Sciatic nerve (tissue), 2 donors: ENCODE measurements around the gene RAD51AP1. TPM values are rescaled to one million over a fixed set of nuclear protein-coding genes. Genes with fewer than 3 reads are reported as not detected.

ENCODE experiments used
- ATAC-seq: fragments of 200-7000 bp; cut with Tn5 transposase; one replicate; pipeline ENCODE4 v1.9.1; 2020; ENCODE audit warnings: mild to moderate bottlenecking, moderate library complexity
- DNase-seq: peaks from one replicate; pipeline ENCODE4 v3.0.0-alpha.2; 2020; ENCODE audit warnings: low spot score
- intact Hi-C: fragments of 100-400 bp; cut with DNase I; formaldehyde crosslinking; loops from one replicate; pipeline ENCODE4 v1.14.2; 2022
- total RNA-seq: library from RNA; stranded (reverse); fragmentation: NEBNext Ultra II Directional; extraction: Animal tissue kit (Norgen Biotek cat#: 25700); gene quantifications from one replicate; pipeline ENCODE4 v1.2.1, GENCODE V29; 2021
- donor health status: DM: no; HTN: no; CAD: no.
- donor health status: DM: no; HTN: no; CAD: no.

RAD51AP1 gene
- total RNA-seq, 1 donor from 2014 or later, result 1.4 TPM

DNA sequence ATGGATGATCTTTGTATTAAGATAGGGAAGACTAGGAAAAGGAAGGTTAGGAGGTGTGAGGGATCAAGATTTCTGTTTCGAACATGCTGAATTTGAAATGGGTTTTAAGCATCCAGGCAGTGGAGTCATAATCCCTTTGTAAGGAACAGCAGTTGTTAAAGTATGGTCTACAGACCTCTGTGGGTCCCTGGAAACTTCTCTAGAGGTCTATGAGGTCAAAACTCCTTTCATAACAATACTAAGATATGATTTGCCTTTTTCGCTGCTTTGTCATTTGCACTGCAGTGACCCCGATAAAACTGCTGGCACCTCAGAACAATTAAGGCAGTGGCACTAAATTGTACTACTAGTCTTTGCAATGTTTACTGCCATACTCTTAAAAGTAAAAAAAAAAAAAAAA, 1.5 kb downstream of the RAD51AP1 start:
- ATAC-seq (no peak), DNase-seq (no peak)
- intact Hi-C loops, result no loop called here

GRCh38 chr12:4540638-4541037, 1.9 kb downstream of the RAD51AP1 start:
- no peak for DNase-seq
- no peak for ATAC-seq
- intact Hi-C loops, result no loop called here

DNA sequence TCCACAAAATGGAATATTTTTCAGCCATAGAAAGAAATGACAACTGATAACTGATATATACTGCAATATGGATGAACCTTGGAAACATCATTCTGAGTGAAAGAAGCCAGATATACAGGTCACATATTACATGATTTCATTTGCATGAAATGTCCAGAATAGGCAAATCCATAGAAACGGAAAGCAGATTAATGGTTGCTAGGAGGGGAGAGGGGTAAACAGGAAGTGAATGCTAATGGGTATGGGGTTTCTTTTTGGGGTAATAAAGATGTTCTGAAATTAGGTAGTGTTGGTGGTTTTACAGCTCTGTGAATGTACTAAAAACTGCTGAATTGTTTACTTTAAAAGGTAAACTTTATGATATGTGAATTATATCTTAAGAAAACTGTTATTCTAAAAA, 6.5 kb downstream of the RAD51AP1 start:
- ATAC-seq (no peak), DNase-seq (no peak)
- intact Hi-C loops, result no loop called here

- DNase-seq, result no peak
- no peak for ATAC-seq
- intact Hi-C loops, result no loop called here
Measured at GRCh38 chr12:4552191-4552590, 13.5 kb downstream of the RAD51AP1 start.

GRCh38 chr12:4553943-4554342, 15.3 kb downstream of the RAD51AP1 start:
- ATAC-seq (no peak), DNase-seq (no peak)
- intact Hi-C loops, result no loop called here

GRCh38 chr12:4555804-4556203, 17.1 kb downstream of the RAD51AP1 start:
- ATAC-seq (no peak), DNase-seq (no peak)
- intact Hi-C loops, result no loop called here

DNA sequence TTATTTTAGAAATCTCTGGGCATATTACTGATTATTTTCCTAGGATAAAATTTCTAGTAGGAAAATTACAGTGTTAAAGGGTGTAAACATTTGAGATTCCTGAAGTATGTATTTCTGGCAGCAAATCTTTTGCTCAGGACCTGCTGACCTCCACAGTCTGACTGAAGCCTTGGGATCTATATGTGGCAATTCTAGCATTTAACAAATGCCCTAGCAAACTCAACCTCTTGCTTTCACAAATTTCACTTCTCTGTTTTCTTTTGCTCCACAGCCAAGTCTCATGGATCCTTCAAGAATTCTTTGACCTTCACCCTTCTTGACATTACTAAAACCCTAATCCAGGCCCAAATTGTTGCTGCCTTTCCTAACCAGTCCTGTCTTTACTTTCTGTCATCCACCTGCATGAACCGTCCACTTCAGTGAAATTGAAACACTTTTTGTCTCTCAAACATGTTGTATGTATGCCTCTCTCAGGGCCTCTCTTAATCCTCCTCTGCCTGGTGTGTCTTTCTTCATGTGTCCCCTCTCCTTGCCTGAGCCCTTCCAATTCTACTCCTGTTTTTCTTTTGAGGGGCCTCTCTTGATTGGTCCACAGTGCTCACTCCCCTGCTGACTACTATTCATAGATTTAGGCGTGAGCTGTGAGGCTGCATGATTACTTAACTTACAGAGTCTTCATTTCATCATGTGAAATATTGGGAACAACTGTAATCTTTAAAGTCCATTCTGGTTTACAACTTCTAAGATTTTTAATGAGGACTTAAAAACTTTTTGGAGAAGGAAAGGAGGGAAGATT, 18.2 kb downstream of the RAD51AP1 start:
- no peak for ATAC-seq
- intact Hi-C loops, result no loop called here
- no peak for DNase-seq

DNA sequence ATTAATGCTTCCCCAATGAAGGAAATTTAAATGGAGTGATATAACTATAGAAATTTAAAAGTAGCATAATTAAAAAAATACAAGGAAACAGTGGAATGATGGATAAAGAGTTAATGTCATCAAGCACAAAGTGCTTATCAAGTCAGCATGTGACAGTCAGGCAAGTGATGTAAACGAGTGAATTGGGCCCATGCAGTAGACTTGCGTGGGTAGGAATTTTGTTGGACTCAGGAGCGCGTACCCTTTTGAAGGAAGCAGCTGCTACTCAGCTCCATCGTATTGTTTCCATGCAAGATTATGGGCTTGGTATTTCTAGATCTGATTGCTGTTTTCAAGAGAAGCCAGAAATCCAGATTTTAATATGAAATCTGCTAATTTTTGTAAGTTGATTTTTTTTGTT, 18.9 kb downstream of the RAD51AP1 start:
- ATAC-seq (no peak), DNase-seq (no peak)
- intact Hi-C loops, result no loop called here

DNA sequence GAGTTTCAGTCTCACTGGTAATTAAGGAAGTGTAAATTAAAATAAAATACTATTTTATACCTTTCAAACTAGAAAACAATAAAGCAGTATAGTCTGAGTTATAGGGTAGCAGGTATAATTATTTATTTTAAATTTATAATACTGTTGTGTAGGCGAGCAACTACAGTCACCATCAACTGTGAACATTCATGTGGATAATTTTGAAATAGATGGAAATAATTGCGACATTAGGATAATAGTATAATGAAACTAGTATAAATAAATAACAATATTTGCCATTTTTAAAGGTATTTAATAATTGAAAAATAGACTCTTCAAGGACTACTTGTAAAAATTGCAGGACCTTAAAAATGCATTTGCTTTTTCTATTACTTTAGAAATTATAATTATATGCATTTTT, 19.5 kb downstream of the RAD51AP1 start:
- ATAC-seq (no peak), DNase-seq (no peak)
- intact Hi-C loops, result no loop called here

- peak; percentile 91 for DNase-seq
- intact Hi-C loops, result no loop called here
- ATAC-seq, result peak; percentile 98
Measured at GRCh38 chr12:4562034-4562657, 23.5 kb downstream of the RAD51AP1 start, which contains the start of gene DYRK4. DYRK4 (plus strand) TSS chr12:4562208; CDS start chr12:4562246, 38 bp downstream.

DNA sequence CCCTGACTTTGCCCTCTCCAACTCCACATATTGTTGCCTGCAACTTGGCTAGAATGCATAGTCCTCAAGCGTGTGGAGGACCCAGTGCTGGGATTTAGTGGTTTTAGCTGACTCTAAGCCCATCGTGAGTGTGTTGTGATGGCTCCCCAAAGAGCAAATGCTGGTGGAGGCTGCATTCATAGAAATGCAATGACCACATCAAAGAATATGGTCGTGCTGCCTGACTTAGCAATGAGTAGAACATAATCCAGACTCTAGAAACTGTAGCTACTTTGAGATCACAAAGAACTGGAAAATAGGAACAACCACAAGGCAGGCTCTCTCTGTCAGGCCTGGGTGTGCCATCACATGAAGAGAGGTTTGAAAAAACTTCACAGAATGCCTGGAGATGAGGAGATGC, 24.6 kb downstream of the RAD51AP1 start:
- ATAC-seq (no peak), DNase-seq (no peak)
- intact Hi-C loops, result no loop called here

- DNase-seq (no peak), ATAC-seq (no peak)
- intact Hi-C loops, result no loop called here
Measured at GRCh38 chr12:4564818-4565217, 26.1 kb downstream of the RAD51AP1 start.

DNA sequence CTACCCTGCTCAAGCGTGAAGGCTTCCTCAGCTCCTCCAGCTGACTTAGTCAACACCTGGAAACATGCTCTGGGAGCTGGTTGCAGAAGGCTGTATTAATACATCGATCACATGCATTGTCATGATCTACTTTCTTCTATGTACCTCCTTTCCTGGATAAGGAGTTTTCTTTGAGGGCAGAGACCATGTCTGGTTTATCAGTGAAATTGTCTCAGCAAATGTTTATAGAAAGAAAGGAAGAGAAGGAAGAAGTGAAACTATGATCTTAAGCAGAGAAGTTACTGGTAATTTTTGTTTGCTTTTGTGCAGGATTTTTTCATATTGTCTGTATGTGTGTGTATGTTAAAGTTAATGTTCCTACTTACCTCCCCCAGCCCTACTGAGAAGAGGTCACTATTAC, 27.8 kb downstream of the RAD51AP1 start:
- ATAC-seq, result no peak
- no peak for DNase-seq
- intact Hi-C loops, result no loop called here

DNA sequence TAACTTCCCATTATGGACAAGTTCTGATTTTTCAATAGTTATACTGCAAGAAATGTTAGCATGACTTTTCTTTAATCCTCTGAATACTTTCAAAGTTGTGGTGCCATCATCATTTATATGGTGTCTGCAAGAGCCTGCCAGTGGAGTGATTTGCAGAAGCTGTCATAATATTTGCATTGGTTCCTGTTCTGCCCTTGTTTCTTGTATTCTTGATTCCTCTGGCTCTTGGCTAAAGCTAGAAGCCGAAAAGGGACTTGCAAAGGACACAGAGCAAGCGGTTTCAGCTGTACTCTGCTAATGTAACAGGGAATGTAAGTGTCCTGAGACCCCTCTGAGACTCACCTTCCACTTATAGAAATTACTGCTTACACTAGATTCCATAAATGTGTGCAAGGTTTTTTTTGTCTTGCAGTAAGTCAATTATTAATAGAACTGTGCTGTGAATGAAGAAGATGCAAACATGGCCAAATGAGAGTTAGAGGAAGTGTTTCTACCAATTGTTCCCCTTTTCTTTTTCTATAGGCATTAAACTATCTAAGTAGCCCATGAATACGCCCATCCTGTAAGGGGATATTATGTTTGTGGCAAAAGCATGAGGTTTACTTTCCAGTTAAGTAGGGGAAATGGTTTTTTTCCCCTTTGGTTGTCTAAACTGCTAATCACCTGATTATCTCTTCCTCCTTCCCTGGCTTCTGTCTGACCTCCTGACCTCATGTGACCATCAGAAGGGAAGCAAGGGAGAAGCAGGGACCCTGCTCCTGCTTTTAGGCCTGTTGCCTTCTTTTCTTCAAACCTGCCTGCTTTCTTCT, 28.6 kb downstream of the RAD51AP1 start:
- no peak for DNase-seq
- ATAC-seq, result peak; percentile 64
- intact Hi-C loops, result no loop called here

GRCh38 chr12:4569261-4569660, 30.6 kb downstream of the RAD51AP1 start:
- no peak for DNase-seq
- ATAC-seq, result no peak
- intact Hi-C loops, result no loop called here

DNA sequence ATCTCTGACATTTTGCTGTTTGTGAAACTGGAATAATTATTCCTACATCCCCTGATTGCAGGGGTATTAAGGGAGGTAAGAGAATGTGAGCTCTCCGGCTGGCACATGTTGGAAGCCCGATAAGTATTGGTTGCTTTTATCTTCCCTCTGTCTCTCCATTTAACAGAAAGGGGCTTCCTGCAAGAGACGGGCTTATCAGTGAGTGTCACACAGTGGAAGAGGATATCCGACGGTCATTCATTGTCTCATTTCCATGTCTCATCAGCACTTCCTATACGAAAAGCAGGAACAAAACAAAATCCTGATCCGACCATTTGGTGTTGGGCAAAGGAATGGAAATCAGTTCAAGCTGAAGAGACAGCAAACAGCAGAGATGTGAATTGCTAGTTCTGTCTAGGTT, 34.0 kb downstream of the RAD51AP1 start:
- ATAC-seq, result no peak
- DNase-seq, result no peak
- intact Hi-C loops, result no loop called here

GRCh38 chr12:4579305-4580102, 40.8 kb downstream of the RAD51AP1 start:
- intact Hi-C loops, result no loop called here
- DNase-seq (no peak), ATAC-seq (peak; percentile 32)

- intact Hi-C loops, result no loop called here
- ATAC-seq (no peak), DNase-seq (no peak)
Measured at GRCh38 chr12:4580281-4580688, 41.6 kb downstream of the RAD51AP1 start.

- ATAC-seq (no peak), DNase-seq (no peak)
- intact Hi-C loops, result no loop called here
Measured at GRCh38 chr12:4584281-4584680, 45.6 kb downstream of the RAD51AP1 start.
